GM12878 (cell line): ENCODE data around the gene ELOA. TPM values are rescaled to one million over a fixed set of nuclear protein-coding genes. Genes with fewer than 3 reads are reported as not detected.

Source experiments
- ATAC-seq: fragments of 200-7000 bp; cut with Tn5 transposase; 3 replicates; pipeline ENCODE4 v1.9.1; 2020; ENCODE audit warnings: mild to moderate bottlenecking, moderate library complexity
- BruUV-seq: library from RNA; stranded (reverse); fragments of 400-500 nt; replicated peaks from 2 replicates; lab custom pipeline; 2021; lab: Mats Ljungman, UMichigan
- CTCF ChIA-PET: fragments of 300-600 bp; sonication (Branson Sonifier 250); formaldehyde crosslinking; extraction: SDS; loops from one replicate; lab custom pipeline; 2021; ENCODE audit warnings: inconsistent platforms; lab: Yijun Ruan, JAX
- POLR2A ChIA-PET: fragments of 350-600 bp; formaldehyde crosslinking; extraction: SDS; loops from one replicate; lab custom pipeline; 2021; ENCODE audit warnings: inconsistent platforms; lab: Charles Lee
- RAD21 ChIA-PET: fragments of 300-600 bp; sonication (Branson Sonifier 250); formaldehyde crosslinking; loops from one replicate; lab custom pipeline; 2023; ENCODE audit warnings: antibody characterized with exemption; ENCODE audit not compliant: unreplicated experiment; lab: Charles Lee
- SMC1A ChIA-PET: fragments of 300-600 bp; sonication (Branson Sonifier 250); formaldehyde crosslinking; loops from one replicate; lab custom pipeline; 2023; ENCODE audit not compliant: unreplicated experiment, uncharacterized antibody; lab: Charles Lee
- DNase-seq: peaks from one replicate; pipeline ENCODE4 v3.0.0-alpha.2; 2011; ENCODE audit warnings: low read depth, low spot score
- FAIRE-seq: peaks from 3 replicates; lab custom pipeline; 2011; peaks lifted over from hg19 to GRCh38; lab: Jason Lieb, UNC
- H2AFZ ChIP-seq: 2 replicates; pipeline ENCODE4 v1.6.0; 2011; ENCODE audit warnings: low read depth, low read length, control low read depth; ENCODE audit not compliant: control insufficient read depth
- H3K27ac ChIP-seq: 2 replicates; pipeline ENCODE4 v1.5.1; 2011; ENCODE audit warnings: control low read depth; ENCODE audit not compliant: control insufficient read depth, insufficient read depth
- H3K27me3 ChIP-seq, 2 experiments: replicated peaks in 1 of 2; 2 replicates each; pipeline versions ENCODE4 v1.6.0 to v1.6.1; 2011; ENCODE audit warnings: low read length in 1 of 2; ENCODE audit not compliant: control insufficient read depth in 2 of 2, insufficient read depth in 2 of 2
- H3K36me3 ChIP-seq, 2 experiments: 2 replicates each; pipeline ENCODE4 v1.5.1; 2011; ENCODE audit warnings: low read length in 1 of 2; ENCODE audit not compliant: control insufficient read depth in 2 of 2, insufficient read depth in 2 of 2
- H3K4me1 ChIP-seq: 2 replicates; pipeline ENCODE4 v1.6.1; 2011; ENCODE audit warnings: mild to moderate bottlenecking, low read length, moderate library complexity, mixed read lengths; ENCODE audit not compliant: control insufficient read depth, insufficient read depth
- H3K4me2 ChIP-seq: 2 replicates; pipeline ENCODE4 v1.6.0; 2011; ENCODE audit warnings: control low read depth; ENCODE audit not compliant: control insufficient read depth, insufficient read depth
- H3K4me3 ChIP-seq: fragments of 200-600 bp; sonication (generic); 2 replicates; pipeline ENCODE4 v1.5.1; 2016
- H3K79me2 ChIP-seq: 2 replicates; pipeline ENCODE4 v1.6.0; 2011; ENCODE audit warnings: low read length; ENCODE audit not compliant: control insufficient read depth, insufficient read depth
- H3K9ac ChIP-seq: 2 replicates; pipeline ENCODE4 v1.8.0; 2011; ENCODE audit warnings: low read length, control low read depth, mixed read lengths; ENCODE audit not compliant: control insufficient read depth, insufficient read depth
- H3K9me3 ChIP-seq: replicated peaks from 3 replicates; pipeline ENCODE4 v1.5.1; 2011; ENCODE audit warnings: mild to moderate bottlenecking, low read length; ENCODE audit not compliant: control insufficient read depth, insufficient read depth
- H4K20me1 ChIP-seq: 2 replicates; pipeline ENCODE4 v1.6.0; 2011; ENCODE audit not compliant: control insufficient read depth, insufficient read depth
- BHLHE40 ChIP-seq, 2 experiments: fragments of 450-650 bp in 1 of 2; IDR thresholded peaks; 2 replicates each; pipeline ENCODE4 v1.6.1; 2011 to 2017; ENCODE audit warnings: low read depth in 2 of 2, borderline replicate concordance in 1 of 2, improper control_type of control experiment in 1 of 2, low read length in 1 of 2, mild to moderate bottlenecking in 1 of 2
- EED ChIP-seq: sonication (generic); IDR thresholded peaks from 2 replicates; pipeline ENCODE4 v1.6.1; 2016; ENCODE audit warnings: antibody characterized with exemption, low read depth
- HDGF ChIP-seq: fragments of 450-650 bp; IDR thresholded peaks from 2 replicates; pipeline ENCODE4 v1.6.1; 2016; ENCODE audit warnings: antibody characterized with exemption
- IRF4 ChIP-seq: IDR thresholded peaks from 2 replicates; pipeline ENCODE4 v1.6.1; 2011; ENCODE audit warnings: low read depth, low read length
- NBN ChIP-seq: fragments of 450-650 bp; IDR thresholded peaks from 2 replicates; pipeline ENCODE4 v1.6.1; 2016
- NR2C1 ChIP-seq: fragments of 450-650 bp; IDR thresholded peaks from 2 replicates; pipeline ENCODE4 v1.6.1; 2017; ENCODE audit warnings: antibody characterized with exemption, mild to moderate bottlenecking, moderate library complexity
- NR2F1 ChIP-seq: fragments of 450-650 bp; conservative IDR thresholded peaks from 2 replicates; pipeline ENCODE4 v1.6.1; 2017; ENCODE audit warnings: mild to moderate bottlenecking
- RAD21 ChIP-seq: IDR thresholded peaks from 2 replicates; pipeline ENCODE4 v1.6.1; 2011; ENCODE audit warnings: mild to moderate bottlenecking, low read depth, low read length, moderate library complexity; ENCODE audit not compliant: insufficient read depth
- RUNX3 ChIP-seq: IDR thresholded peaks from 2 replicates; pipeline ENCODE4 v1.6.1; 2012; ENCODE audit warnings: low read length, inconsistent platforms
- SMC3 ChIP-seq: IDR thresholded peaks from 2 replicates; pipeline ENCODE4 v1.6.1; 2011; ENCODE audit warnings: low read length, improper control_type of control experiment, borderline replicate concordance
- SPI1 ChIP-seq: IDR thresholded peaks from 2 replicates; pipeline ENCODE4 v1.6.1; 2011; ENCODE audit warnings: low read depth, mild to moderate bottlenecking, low read length, moderate library complexity, borderline replicate concordance; ENCODE audit not compliant: insufficient read depth
- TCF12 ChIP-seq: IDR thresholded peaks from 2 replicates; pipeline ENCODE4 v1.6.1; 2011; ENCODE audit warnings: low read depth, mild to moderate bottlenecking, low read length
- TCF7 ChIP-seq: IDR thresholded peaks from 2 replicates; pipeline ENCODE4 v1.6.1; 2014; ENCODE audit warnings: antibody characterized with exemption, borderline replicate concordance
- YY1 ChIP-seq: IDR thresholded peaks from 2 replicates; pipeline ENCODE4 v1.6.1; 2011; ENCODE audit warnings: low read depth, mild to moderate bottlenecking, low read length
- WGBS: methylation state at CpG from one replicate; pipeline ENCODE4 v1.1.6; 2016; ENCODE audit warnings: low lambda C conversion rate; ENCODE audit not compliant: insufficient replicate concordance, insufficient coverage; ENCODE audit errors: missing lambda C conversion rate; 5-methylcytosine and 5-hydroxymethylcytosine counted together
- in situ Hi-C: fragments of 300-500 bp; cut with MboI; formaldehyde crosslinking; loops from 9 replicates; pipeline ENCODE4 v1.14.3; 2018; ENCODE audit warnings: mixed read lengths
- intact Hi-C: fragments of 100-400 bp; cut with micrococcal nuclease; formaldehyde crosslinking; loops from one replicate; pipeline ENCODE4 v1.14.2; 2022; ENCODE audit not compliant: unreplicated experiment
- polyA plus RNA-seq, 11 experiments: library from polyadenylated mRNA; depleted of rRNA in 4 of 11; unstranded in 6 of 11; stranded (reverse) in 5 of 11; fragments of >200 nt; fragmentation: Nextera tagmentation in 4 of 11; fragmentation: Illumina TruSeq in 1 of 11; extraction: Ambion mirVana in 4 of 11; extraction: Trizol in 1 of 11; gene quantifications; 1 replicate in 1 of 11; 2 replicates in 10 of 11; pipeline versions ENCODE4 v1.2.1 to v1.2.3, GENCODE V29; 2011 to 2016; ENCODE audit warnings: inconsistent platforms in 2 of 11, missing spikeins in 2 of 11, low read depth in 1 of 11
- total RNA-seq, 4 experiments: library from RNA; depleted of rRNA in 3 of 4; stranded (reverse); fragments of >200 nt in 3 of 4; fragmentation: Illumina TruSeq in 1 of 4; extraction: Trizol in 1 of 4; gene quantifications; 2 replicates each; pipeline versions ENCODE4 v1.2.1 to v1.2.3, GENCODE V29; 2013 to 2021
- TF ChIP-seq, protein P1 (sequence below), 3 experiments: IDR thresholded peaks in 2 of 3; conservative IDR thresholded peaks in 1 of 3; 2 replicates each; pipeline ENCODE4 v1.5.1; 2011; ENCODE audit warnings: low read depth in 3 of 3, low read length in 3 of 3, mild to moderate bottlenecking in 3 of 3, control low read depth in 2 of 3, moderate library complexity in 2 of 3, inconsistent platforms in 1 of 3, mixed read lengths in 1 of 3; ENCODE audit not compliant: control insufficient read depth in 2 of 3, insufficient read depth in 1 of 3; ENCODE audit errors: extremely low read depth in 1 of 3

ELOA gene
- total and polyA plus RNA-seq, 10 of the 15 experiments (the other 5 are each of a cell fraction or from before 2014, with no cell fraction given): 20.1 to 63.6 (median 39.8) TPM

DNA sequence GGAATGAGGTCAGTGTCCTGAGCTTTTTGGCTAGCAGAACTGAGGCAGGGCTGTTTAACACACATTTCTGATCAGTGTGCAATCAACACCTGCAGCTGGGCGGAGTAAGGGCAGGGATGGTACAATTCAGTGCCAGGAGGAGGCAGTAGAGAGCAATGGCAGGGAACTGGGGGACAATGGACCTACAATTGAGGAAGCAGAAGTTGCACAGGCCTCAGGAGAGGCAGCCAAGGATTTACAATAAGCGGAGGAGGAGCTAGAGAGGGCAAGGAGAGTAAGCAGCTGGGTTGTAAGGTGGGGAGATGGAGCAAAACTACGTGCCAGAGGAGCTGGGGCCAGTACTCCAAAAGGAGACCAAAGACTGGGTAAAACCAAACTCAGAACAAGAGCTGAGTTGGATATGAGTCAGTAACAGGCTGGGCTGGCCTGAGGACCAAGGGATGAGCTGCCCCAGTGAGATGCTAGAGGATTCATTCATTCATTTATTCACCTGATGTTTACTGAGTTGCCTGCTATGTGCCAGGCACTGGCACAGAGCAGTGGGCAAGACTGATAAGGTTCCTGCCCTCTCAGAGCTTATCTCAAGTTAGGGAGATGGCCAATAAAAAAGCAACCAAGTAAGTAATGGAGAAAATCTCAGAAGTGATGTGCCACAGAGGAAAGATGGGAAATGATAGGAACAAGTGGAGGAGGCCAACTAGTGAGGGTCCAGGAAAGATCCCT, 67.7 kb downstream of the ELOA start:
- Histone ChIP-seq H3K27ac (peak overlapping the region; percentile 38), H3K4me2 (no peak overlapping the region; the same call in 1 of the 2 replicates), H3K9me3 (no peaks in the 10 kb centered on the region), H4K20me1 (no peaks in the 10 kb centered on the region), H3K27me3 (no peaks in the 10 kb centered on the region), H3K36me3 (peaks cover 0 to 5% of the 10 kb centered on the region in 2 experiments; a peak in 2 of 4 replicates), H2AFZ (peak overlapping the region; percentile 50; the same call in 1 of the 2 replicates), H3K4me1 (peaks cover 35% of the 10 kb centered on the region), H3K4me3 (no peak overlapping the region), H3K79me2 (no peaks in the 10 kb centered on the region), H3K9ac (no peak overlapping the region)
- 2% methylated on average over 3 of the region's 3 CpGs for WGBS
- ChIA-PET CTCF (interaction anchor here (0.7 to 6.7 kb wide), 38 partner anchors 9 to 253 kb away, joined by 3 to 220 read pairs (median 6); partner anchors contain the start of genes CNR2, FUCA1, GALE and HMGCL), SMC1A (interaction anchor here (0.8 to 6.9 kb wide), 22 partner anchors 9 to 192 kb away, joined by 3 to 117 read pairs (median 8); partner anchors contain the start of genes CNR2, FUCA1, HMGCL and PITHD1), POLR2A (interaction anchor here (0.6 to 4.0 kb wide), 13 partner anchors 11 to 172 kb away, joined by 3 to 14 read pairs (median 5); partner anchors contain the start of genes FUCA1, GALE, HMGCL and PITHD1), RAD21 (interaction anchor here (0.6 to 6.7 kb wide), 26 partner anchors 8 to 220 kb away, joined by 3 to 175 read pairs (median 5); partner anchors contain the start of genes CNR2, FUCA1 and HMGCL)
- BruUV-seq: no TSS peak
- in situ Hi-C loops (no loop called here), intact Hi-C loops (loop anchor here (1.0 to 10.0 kb wide), 2 partner anchors 43 to 214 kb away; no protein-coding TSS in a partner anchor)
- ATAC-seq (peak; percentile 90), FAIRE-seq (peak; percentile 56), DNase-seq (peak; percentile 59)
- TF ChIP-seq EED: peak; percentile 22; the same call in 1 of the 2 replicates
- no peak for TF ChIP-seq RUNX3
- peak; percentile 81 for TF ChIP-seq YY1
- TF ChIP-seq HDGF: 0 out of 2 replicates have a peak, but pooled peaks have one; percentile 41
- no peak for TF ChIP-seq NR2F1
- no peak for TF ChIP-seq TCF7
- 0 out of 2 replicates have a peak, but pooled peaks have one; percentile 21 for TF ChIP-seq NBN
- TF ChIP-seq TCF12: 0 out of 2 replicates have a peak, but pooled peaks have one; percentile 40
- TF ChIP-seq SMC3: peak; percentile 82
- peak; percentile 79 for TF ChIP-seq RAD21
- TF ChIP-seq IRF4: 0 out of 2 replicates have a peak, but pooled peaks have one; percentile 13
- TF ChIP-seq, protein P1, sequence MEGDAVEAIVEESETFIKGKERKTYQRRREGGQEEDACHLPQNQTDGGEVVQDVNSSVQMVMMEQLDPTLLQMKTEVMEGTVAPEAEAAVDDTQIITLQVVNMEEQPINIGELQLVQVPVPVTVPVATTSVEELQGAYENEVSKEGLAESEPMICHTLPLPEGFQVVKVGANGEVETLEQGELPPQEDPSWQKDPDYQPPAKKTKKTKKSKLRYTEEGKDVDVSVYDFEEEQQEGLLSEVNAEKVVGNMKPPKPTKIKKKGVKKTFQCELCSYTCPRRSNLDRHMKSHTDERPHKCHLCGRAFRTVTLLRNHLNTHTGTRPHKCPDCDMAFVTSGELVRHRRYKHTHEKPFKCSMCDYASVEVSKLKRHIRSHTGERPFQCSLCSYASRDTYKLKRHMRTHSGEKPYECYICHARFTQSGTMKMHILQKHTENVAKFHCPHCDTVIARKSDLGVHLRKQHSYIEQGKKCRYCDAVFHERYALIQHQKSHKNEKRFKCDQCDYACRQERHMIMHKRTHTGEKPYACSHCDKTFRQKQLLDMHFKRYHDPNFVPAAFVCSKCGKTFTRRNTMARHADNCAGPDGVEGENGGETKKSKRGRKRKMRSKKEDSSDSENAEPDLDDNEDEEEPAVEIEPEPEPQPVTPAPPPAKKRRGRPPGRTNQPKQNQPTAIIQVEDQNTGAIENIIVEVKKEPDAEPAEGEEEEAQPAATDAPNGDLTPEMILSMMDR (IDR thresholded peaks at IDR 0.05 in 2 of 3, conservative IDR thresholded peaks at IDR 0.05 in 1 of 3; ENCODE audit: control insufficient read depth in 2 of 3, extremely low read depth in 1 of 3, insufficient read depth in 1 of 3, low read depth in 3 of 3, low read length in 3 of 3): peak; percentile 63 to 95 (median 88)
- TF ChIP-seq BHLHE40 (IDR thresholded peaks at IDR 0.05; ENCODE audit: borderline replicate concordance in 1 of 2, low read depth in 2 of 2, low read length in 1 of 2): 0 out of 4 replicates have a peak, but pooled peaks of 1 of the 2 experiments have one; percentile 5
- peak; percentile 40; the same call in 1 of the 2 replicates for TF ChIP-seq SPI1
- no peak for TF ChIP-seq NR2C1
